SK-N-SH treated with all-trans-retinoic acid at 6 μM for 48 hours (cell line): ENCODE results near the gene TMEM82.

Experiments
- ATAC-seq: fragments of 200-7000 bp; cut with Tn5 transposase; 3 replicates; pipeline ENCODE4 v1.9.1; 2020; ENCODE audit warnings: mild to moderate bottlenecking, moderate library complexity
- ARNTL ChIP-seq: fragments of 450-650 bp; formaldehyde crosslinking; IDR thresholded peaks from 2 replicates; pipeline ENCODE4 v1.5.0; 2020; ENCODE audit warnings: low read depth, mild to moderate bottlenecking, moderate library complexity, borderline replicate concordance
- BACH2 ChIP-seq: fragments of 250-450 bp; sonication (Bioruptor Pico); IDR thresholded peaks from 2 replicates; pipeline ENCODE4 v1.9.0; 2021; ENCODE audit warnings: mild to moderate bottlenecking, borderline replicate concordance
- CSDC2 ChIP-seq: fragments of 250-450 bp; sonication (Bioruptor Pico); IDR thresholded peaks from 2 replicates; pipeline ENCODE4 v1.5.0; 2020; ENCODE audit warnings: mild to moderate bottlenecking, moderate library complexity
- ESRRG ChIP-seq: fragments of 250-450 bp; sonication (Bioruptor Pico); IDR thresholded peaks from 2 replicates; pipeline ENCODE4 v1.6.1; 2021; ENCODE audit warnings: mild to moderate bottlenecking
- GLIS3 ChIP-seq: fragments of 250-450 bp; sonication (Bioruptor Pico); IDR thresholded peaks from 2 replicates; pipeline ENCODE4 v1.5.0; 2020; ENCODE audit warnings: mild to moderate bottlenecking, moderate library complexity
- ISL1 ChIP-seq: fragments of 250-450 bp; sonication (Bioruptor Pico); IDR thresholded peaks from 2 replicates; pipeline ENCODE4 v2.1.2; 2022; ENCODE audit warnings: mild to moderate bottlenecking, moderate library complexity
- OSR1 ChIP-seq: fragments of 250-450 bp; sonication (Bioruptor Pico); IDR thresholded peaks from 2 replicates; pipeline ENCODE4 v1.8.0; 2022; ENCODE audit warnings: moderate library complexity, mild to moderate bottlenecking, inconsistent platforms
- PPARA ChIP-seq: fragments of 250-450 bp; sonication (Bioruptor Pico); IDR thresholded peaks from 2 replicates; pipeline ENCODE4 v1.5.0; 2020; ENCODE audit warnings: mild to moderate bottlenecking, borderline replicate concordance
- RARB ChIP-seq: fragments of 250-450 bp; sonication (Bioruptor Pico); IDR thresholded peaks from 2 replicates; pipeline ENCODE4 v1.8.0; 2021; ENCODE audit warnings: mild to moderate bottlenecking, moderate library complexity
- SNAI2 ChIP-seq: fragments of 250-450 bp; sonication (Bioruptor Pico); IDR thresholded peaks from 2 replicates; pipeline ENCODE4 v1.5.0; 2020; ENCODE audit warnings: mild to moderate bottlenecking, moderate library complexity
- TCF4 ChIP-seq: fragments of 250-450 bp; sonication (Bioruptor Pico); IDR thresholded peaks from 2 replicates; pipeline ENCODE4 v1.8.0; 2021; ENCODE audit warnings: mild to moderate bottlenecking, moderate library complexity, borderline replicate concordance
- TOX ChIP-seq: fragments of 250-450 bp; sonication (Bioruptor Pico); IDR thresholded peaks from 2 replicates; pipeline ENCODE4 v1.8.0; 2021; ENCODE audit warnings: mild to moderate bottlenecking, moderate library complexity, borderline replicate concordance
- ZC3H10 ChIP-seq: fragments of 250-450 bp; sonication (Bioruptor Pico); IDR thresholded peaks from 2 replicates; pipeline ENCODE4 v1.5.1; 2021; ENCODE audit warnings: mild to moderate bottlenecking, moderate library complexity
- ZFP3 ChIP-seq: fragments of 250-450 bp; sonication (Bioruptor Pico); IDR thresholded peaks from 2 replicates; pipeline ENCODE4 v1.5.0; 2020; ENCODE audit warnings: mild to moderate bottlenecking, moderate library complexity
- ZFP30 ChIP-seq: fragments of 450-650 bp; formaldehyde crosslinking; IDR thresholded peaks from 2 replicates; pipeline ENCODE4 v1.5.0; 2022; ENCODE audit warnings: mild to moderate bottlenecking, moderate library complexity
- ZNF565 ChIP-seq: fragments of 450-650 bp; formaldehyde crosslinking; conservative IDR thresholded peaks from 2 replicates; pipeline ENCODE4 v1.5.0; 2020; ENCODE audit warnings: low read depth, mild to moderate bottlenecking, moderate library complexity
- ZNF70 ChIP-seq: fragments of 450-650 bp; formaldehyde crosslinking; IDR thresholded peaks from 2 replicates; pipeline ENCODE4 v1.5.0; 2020; ENCODE audit warnings: mild to moderate bottlenecking, moderate library complexity
- ZNF8 ChIP-seq: fragments of 450-650 bp; formaldehyde crosslinking; IDR thresholded peaks from 2 replicates; pipeline ENCODE4 v1.5.0; 2020; ENCODE audit warnings: mild to moderate bottlenecking, moderate library complexity
- TF ChIP-seq, protein P1 (sequence below): fragments of 250-450 bp; sonication (Bioruptor Pico); IDR thresholded peaks from 2 replicates; pipeline ENCODE4 v1.5.1; 2020; ENCODE audit warnings: low read depth, mild to moderate bottlenecking, moderate library complexity
- TF ChIP-seq, protein P2 (sequence below): fragments of 250-450 bp; sonication (Bioruptor Pico); IDR thresholded peaks from 2 replicates; pipeline ENCODE4 v1.5.0; 2020; ENCODE audit warnings: mild to moderate bottlenecking, moderate library complexity
- TF ChIP-seq, protein P3 (sequence below): fragments of 250-450 bp; sonication (Bioruptor Pico); IDR thresholded peaks from 2 replicates; pipeline ENCODE4 v1.8.0; 2021; ENCODE audit warnings: low read depth, mild to moderate bottlenecking, moderate library complexity, borderline replicate concordance

Gene TMEM82

DNA sequence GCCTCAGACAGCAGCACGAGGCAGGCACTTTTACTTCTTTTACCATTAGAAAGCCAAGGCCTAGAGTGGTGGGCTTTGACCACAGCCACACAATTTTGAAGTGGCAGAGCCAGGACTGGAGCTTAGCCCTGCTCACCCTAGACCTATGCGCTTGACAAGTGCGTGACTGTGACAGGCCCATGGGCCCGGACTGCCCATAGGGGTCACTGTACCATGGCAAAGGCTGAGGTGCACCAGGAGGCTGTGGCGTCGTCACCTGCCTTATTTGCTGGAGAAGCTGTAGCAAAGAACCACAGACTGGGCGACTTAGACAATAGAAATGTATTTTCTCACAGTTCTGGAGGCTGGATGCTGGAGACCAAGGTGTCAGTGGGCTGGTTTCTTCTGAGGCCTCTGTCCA, 2.6 kb upstream of the TMEM82 start (continued):
- TF ChIP-seq ZNF70 (no peak), ZNF8 (CRISPR knock-in tag) (no peak), BACH2 (CRISPR knock-in tag) (no peak), TOX (CRISPR knock-in tag) (no peak), ISL1 (CRISPR knock-in tag) (no peak), CSDC2 (CRISPR knock-in tag) (no peak), ZFP3 (CRISPR knock-in tag) (no peak), ESRRG (CRISPR knock-in tag) (no peak), SNAI2 (CRISPR knock-in tag) (no peak)
- TF ChIP-seq, all 23 proteins: peak for 0

DNA sequence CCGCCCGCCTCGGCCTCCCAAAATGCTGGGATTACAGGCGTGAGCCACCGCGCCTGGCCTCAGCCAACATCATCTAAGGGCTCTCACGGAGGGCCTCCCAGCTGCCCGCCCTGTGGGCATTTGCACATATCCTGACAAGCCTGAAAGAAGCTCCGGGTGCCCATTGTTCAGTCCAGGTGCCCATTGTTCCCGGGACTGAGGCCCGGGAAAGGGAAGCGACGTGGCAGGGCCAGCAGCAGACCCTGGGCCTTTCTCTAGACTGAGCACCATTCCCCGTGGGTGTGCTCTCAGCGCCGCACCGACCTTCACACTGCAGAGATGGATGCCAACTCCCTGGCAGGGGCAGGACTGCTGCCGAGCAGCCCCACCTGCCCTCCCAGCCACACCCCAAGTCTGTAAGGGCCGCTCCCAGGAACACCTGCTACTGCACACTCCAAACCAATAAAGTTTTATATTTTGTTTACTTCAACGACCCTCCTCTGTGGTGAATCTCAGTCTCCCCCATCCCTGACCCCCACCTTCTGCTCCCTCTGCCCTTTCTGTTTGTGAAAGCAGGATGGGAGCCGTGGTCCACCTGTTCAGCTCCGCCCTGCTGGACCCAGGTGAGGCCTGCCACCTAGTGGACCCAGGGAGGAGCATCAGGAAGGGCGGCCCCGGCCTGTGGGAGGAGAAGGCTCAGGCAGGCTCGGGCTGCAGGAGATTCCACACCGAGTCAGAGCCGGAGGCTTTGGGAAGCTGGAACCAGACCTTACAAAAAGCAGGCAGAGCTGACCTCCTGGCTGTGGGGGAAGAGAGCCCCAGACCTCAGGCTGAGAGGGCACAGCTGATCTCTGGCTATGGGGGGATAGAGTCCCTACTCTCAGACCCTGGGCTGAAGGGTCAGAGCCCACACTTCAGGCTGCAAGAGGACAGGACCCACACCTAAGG, 1.1 kb upstream of the TMEM82 start:
- ATAC-seq, result peak; percentile 86
- no peak for TF ChIP-seq ARNTL (CRISPR knock-in tag)
- TF ChIP-seq ZFP30 (CRISPR knock-in tag), result no peak

DNA sequence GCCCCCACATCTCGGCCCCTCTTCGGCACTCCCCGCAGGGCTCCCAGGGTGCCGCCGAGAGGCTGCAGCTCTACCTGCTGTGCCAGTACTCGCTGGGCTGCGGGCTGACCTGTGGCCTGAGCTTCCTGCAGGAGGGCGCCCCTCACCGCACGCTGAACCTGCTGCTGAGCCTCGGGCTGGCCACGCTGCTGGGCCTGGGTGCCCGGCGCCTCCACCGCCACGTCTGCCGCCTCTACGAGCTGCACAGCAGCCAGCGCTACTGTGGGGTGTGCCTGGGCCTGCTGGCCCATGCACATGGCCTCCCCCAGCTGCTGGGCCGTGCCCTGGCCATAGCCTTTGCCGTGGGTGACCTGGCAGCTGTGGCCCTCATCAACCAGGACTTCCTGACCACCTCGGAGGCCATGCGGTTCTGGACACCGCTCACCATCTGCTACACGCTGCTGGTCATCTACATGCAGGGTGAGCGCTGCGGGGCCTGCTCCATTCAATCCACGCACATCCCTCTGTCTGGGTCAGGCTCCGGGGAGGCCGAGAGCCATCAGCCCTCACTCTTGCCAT, 1.9 kb downstream of the TMEM82 start:
- TF ChIP-seq CSDC2 (CRISPR knock-in tag), result no peak
- ATAC-seq, result no peak

DNA sequence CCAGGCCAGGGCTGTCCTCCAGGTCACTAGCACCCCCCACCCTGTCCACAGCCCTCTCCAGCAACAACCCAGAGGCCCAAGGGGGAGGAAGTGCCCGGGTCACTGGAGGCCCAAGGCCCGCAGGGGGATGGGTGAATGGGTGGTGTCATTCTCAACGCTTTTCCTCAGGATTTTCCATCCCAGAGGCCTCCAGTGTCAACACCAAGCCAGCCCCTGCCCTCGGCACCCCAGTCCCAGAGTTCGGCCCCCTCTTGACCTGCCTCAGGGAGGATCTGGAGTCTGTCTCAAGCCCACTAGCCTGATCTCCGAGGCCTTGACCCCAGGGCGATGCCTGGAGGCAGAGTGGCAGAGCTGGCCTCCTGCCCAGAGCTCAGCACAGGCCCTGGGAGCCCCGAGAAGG, 5.1 kb downstream of the TMEM82 start:
- TF ChIP-seq TCF4 (CRISPR knock-in tag) (no peak), GLIS3 (no peak), ZC3H10 (CRISPR knock-in tag) (no peak), PPARA (CRISPR knock-in tag) (no peak), CSDC2 (CRISPR knock-in tag) (no peak), ZNF8 (CRISPR knock-in tag) (no peak), RARB (no peak), BACH2 (CRISPR knock-in tag) (no peak), ZFP30 (CRISPR knock-in tag) (no peak)
- TF ChIP-seq, protein P1, sequence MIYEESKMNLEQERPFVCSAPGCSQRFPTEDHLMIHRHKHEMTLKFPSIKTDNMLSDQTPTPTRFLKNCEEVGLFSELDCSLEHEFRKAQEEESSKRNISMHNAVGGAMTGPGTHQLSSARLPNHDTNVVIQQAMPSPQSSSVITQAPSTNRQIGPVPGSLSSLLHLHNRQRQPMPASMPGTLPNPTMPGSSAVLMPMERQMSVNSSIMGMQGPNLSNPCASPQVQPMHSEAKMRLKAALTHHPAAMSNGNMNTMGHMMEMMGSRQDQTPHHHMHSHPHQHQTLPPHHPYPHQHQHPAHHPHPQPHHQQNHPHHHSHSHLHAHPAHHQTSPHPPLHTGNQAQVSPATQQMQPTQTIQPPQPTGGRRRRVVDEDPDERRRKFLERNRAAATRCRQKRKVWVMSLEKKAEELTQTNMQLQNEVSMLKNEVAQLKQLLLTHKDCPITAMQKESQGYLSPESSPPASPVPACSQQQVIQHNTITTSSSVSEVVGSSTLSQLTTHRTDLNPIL (CRISPR knock-in tag), result no peak
- no peak for ATAC-seq

DNA sequence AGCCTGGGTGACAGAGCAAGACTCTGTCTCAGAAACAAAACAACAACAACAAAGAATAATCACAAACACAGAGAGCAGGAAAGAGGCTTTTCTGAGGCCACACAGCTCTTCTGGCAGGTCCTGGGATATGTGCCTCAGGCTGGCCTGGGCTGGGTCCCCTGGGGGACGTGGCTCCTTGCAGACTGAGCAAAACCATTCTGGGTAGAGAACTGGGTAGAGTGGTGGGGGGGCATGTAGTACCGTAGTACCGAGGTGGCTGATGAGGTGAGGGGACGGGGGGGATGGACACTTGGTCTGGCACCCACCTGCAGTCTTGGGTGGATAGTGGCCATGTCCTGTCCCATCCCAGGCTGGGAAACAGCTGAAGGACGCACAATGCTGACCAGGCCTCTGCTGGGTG, 6.0 kb downstream of the TMEM82 start:
- no peak for TF ChIP-seq ZC3H10 (CRISPR knock-in tag)
- no peak for TF ChIP-seq SNAI2 (CRISPR knock-in tag)
- TF ChIP-seq ISL1 (CRISPR knock-in tag), result no peak
- TF ChIP-seq ZNF8 (CRISPR knock-in tag), result no peak
- TF ChIP-seq, protein P2, sequence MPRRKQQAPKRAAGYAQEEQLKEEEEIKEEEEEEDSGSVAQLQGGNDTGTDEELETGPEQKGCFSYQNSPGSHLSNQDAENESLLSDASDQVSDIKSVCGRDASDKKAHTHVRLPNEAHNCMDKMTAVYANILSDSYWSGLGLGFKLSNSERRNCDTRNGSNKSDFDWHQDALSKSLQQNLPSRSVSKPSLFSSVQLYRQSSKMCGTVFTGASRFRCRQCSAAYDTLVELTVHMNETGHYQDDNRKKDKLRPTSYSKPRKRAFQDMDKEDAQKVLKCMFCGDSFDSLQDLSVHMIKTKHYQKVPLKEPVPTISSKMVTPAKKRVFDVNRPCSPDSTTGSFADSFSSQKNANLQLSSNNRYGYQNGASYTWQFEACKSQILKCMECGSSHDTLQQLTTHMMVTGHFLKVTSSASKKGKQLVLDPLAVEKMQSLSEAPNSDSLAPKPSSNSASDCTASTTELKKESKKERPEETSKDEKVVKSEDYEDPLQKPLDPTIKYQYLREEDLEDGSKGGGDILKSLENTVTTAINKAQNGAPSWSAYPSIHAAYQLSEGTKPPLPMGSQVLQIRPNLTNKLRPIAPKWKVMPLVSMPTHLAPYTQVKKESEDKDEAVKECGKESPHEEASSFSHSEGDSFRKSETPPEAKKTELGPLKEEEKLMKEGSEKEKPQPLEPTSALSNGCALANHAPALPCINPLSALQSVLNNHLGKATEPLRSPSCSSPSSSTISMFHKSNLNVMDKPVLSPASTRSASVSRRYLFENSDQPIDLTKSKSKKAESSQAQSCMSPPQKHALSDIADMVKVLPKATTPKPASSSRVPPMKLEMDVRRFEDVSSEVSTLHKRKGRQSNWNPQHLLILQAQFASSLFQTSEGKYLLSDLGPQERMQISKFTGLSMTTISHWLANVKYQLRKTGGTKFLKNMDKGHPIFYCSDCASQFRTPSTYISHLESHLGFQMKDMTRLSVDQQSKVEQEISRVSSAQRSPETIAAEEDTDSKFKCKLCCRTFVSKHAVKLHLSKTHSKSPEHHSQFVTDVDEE (CRISPR knock-in tag), result no peak
- no peak for TF ChIP-seq ZFP30 (CRISPR knock-in tag)
- TF ChIP-seq ESRRG (CRISPR knock-in tag), result no peak
- no peak for TF ChIP-seq GLIS3
- TF ChIP-seq ZNF70, result no peak
- no peak for TF ChIP-seq ZNF565 (CRISPR knock-in tag)
- no peak for TF ChIP-seq ARNTL (CRISPR knock-in tag)
- no peak for TF ChIP-seq OSR1 (CRISPR knock-in tag)
- TF ChIP-seq, protein P3, sequence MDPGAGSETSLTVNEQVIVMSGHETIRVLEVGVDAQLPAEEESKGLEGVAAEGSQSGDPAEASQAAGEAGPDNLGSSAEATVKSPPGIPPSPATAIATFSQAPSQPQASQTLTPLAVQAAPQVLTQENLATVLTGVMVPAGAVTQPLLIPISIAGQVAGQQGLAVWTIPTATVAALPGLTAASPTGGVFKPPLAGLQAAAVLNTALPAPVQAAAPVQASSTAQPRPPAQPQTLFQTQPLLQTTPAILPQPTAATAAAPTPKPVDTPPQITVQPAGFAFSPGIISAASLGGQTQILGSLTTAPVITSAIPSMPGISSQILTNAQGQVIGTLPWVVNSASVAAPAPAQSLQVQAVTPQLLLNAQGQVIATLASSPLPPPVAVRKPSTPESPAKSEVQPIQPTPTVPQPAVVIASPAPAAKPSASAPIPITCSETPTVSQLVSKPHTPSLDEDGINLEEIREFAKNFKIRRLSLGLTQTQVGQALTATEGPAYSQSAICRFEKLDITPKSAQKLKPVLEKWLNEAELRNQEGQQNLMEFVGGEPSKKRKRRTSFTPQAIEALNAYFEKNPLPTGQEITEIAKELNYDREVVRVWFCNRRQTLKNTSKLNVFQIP, result no peak
- TF ChIP-seq, all 23 proteins: peak for 0
- ATAC-seq, result no peak
